ENCODE results near the gene VEGFC. TPM values are rescaled to one million over a fixed set of nuclear protein-coding genes. Genes with fewer than 3 reads are reported as not detected.

VEGFC gene
- total and polyA plus RNA-seq, 9 donors: 3.2 to 19.5 (median 5.4) TPM

GRCh38 chr4:176675810-176676209 is 116.9 kb downstream of the VEGFC start:
- 90 to 93% (median 91%) methylated on average over 3 of the region's 3 CpGs for WGBS, 3 donors
- intact Hi-C loops (cut with DNase I): no loop called here
- Histone ChIP-seq H3K9me3 (no peaks in the 10 kb centered on the region), H3K27me3 (no peaks in the 10 kb centered on the region), H3K4me3 (no peak overlapping the region), H3K36me3 (no peaks in the 10 kb centered on the region), H3K27ac (no peak overlapping the region), H3K4me1 (ENCODE audit: insufficient read depth) (peaks cover 8% of the 10 kb centered on the region)
- DNase-seq: no peak
- TF ChIP-seq POLR2A (IDR thresholded peaks at IDR 0.05) (no peak), CTCF (IDR thresholded peaks at IDR 0.05) (no peak), EP300 (IDR thresholded peaks at IDR 0.05) (no peak)

- peak in 2 of 5 donors; percentile 30 to 60 for DNase-seq
- H3K27me3 ChIP-seq: no peaks in the 10 kb centered on the region
- no peaks in the 10 kb centered on the region for H3K9me3 ChIP-seq
- H3K4me3 ChIP-seq: no peak overlapping the region
- TF ChIP-seq CTCF (IDR thresholded peaks at IDR 0.05) (no peak), EP300 (IDR thresholded peaks at IDR 0.05) (no peak)
- H3K4me1 ChIP-seq (ENCODE audit: insufficient read depth): peaks cover under 1% of the 10 kb centered on the region
- H3K36me3 ChIP-seq: no peaks in the 10 kb centered on the region
- H3K27ac ChIP-seq: no peak overlapping the region
- intact Hi-C loops (cut with DNase I): no loop called here
- WGBS, 3 donors: 72 to 76% (median 74%) methylated on average over 9 of the region's 9 CpGs
Observed at GRCh38 chr4:176671532-176671931, 121.2 kb downstream of the VEGFC start.

- H3K9me3 ChIP-seq: no peaks in the 10 kb centered on the region
- H3K27ac ChIP-seq: no peak overlapping the region
- no peaks in the 10 kb centered on the region for H3K4me1 ChIP-seq (ENCODE audit: insufficient read depth)
- TF ChIP-seq EP300 (IDR thresholded peaks at IDR 0.05) (no peak), CTCF (IDR thresholded peaks at IDR 0.05) (no peak), POLR2A (IDR thresholded peaks at IDR 0.05) (no peak)
- no peak overlapping the region for H3K4me3 ChIP-seq
- WGBS, 3 donors: 2 to 19% (median 13%) methylated on average over 2 of the region's 2 CpGs
- H3K27me3 ChIP-seq: no peaks in the 10 kb centered on the region
- intact Hi-C loops (cut with DNase I): no loop called here
- H3K36me3 ChIP-seq: no peaks in the 10 kb centered on the region
- no peak for DNase-seq
Observed at GRCh38 chr4:176668324-176668723, 124.4 kb downstream of the VEGFC start.

- DNase-seq: no peak
- no peaks in the 10 kb centered on the region for H3K4me1 ChIP-seq (ENCODE audit: insufficient read depth)
- WGBS, 3 donors: 72 to 86% (median 83%) methylated on average over 4 of the region's 4 CpGs
- no peaks in the 10 kb centered on the region for H3K9me3 ChIP-seq
- no peaks in the 10 kb centered on the region for H3K27me3 ChIP-seq
- H3K27ac ChIP-seq: no peak overlapping the region
- H3K36me3 ChIP-seq: no peaks in the 10 kb centered on the region
- no peak overlapping the region for H3K4me3 ChIP-seq
- intact Hi-C loops (cut with DNase I): no loop called here
- TF ChIP-seq EP300 (IDR thresholded peaks at IDR 0.05) (no peak), POLR2A (IDR thresholded peaks at IDR 0.05) (no peak)
Observed at GRCh38 chr4:176664964-176665363, 127.8 kb downstream of the VEGFC start.

GRCh38 chr4:176660561-176660960 is 132.2 kb downstream of the VEGFC start:
- no peak for DNase-seq
- TF ChIP-seq EP300 (IDR thresholded peaks at IDR 0.05) (no peak), POLR2A (IDR thresholded peaks at IDR 0.05) (no peak), CTCF (IDR thresholded peaks at IDR 0.05) (no peak)
- intact Hi-C loops (cut with DNase I): no loop called here
- Histone ChIP-seq H3K4me1 (ENCODE audit: insufficient read depth) (no peaks in the 10 kb centered on the region), H3K4me3 (no peak overlapping the region), H3K9me3 (no peaks in the 10 kb centered on the region), H3K27ac (no peak overlapping the region), H3K27me3 (no peaks in the 10 kb centered on the region), H3K36me3 (no peaks in the 10 kb centered on the region)
- 91 to 95% (median 93%) methylated on average over 5 of the region's 5 CpGs for WGBS, 3 donors

All from ovary (tissue), 9 donors.